Activated T-helper 9 cell treated with anti-CD3 and anti-CD28 coated beads, Interleukin-2, amount 50 U/mL, for 16 hours (primary cell): ENCODE measurements around the gene ERV3-1.
"Not testable (repeated sequence)": the region's sequence is repeated elsewhere in the genome, so short reads cannot be mapped to it uniquely, and the experiment has no call there.

ENCODE experiments used
- DNase-seq: peaks from one replicate; pipeline ENCODE4 v3.0.0-alpha.2; 2020; ENCODE audit warnings: low read depth

ERV3-1 gene

GRCh38 chr7:65001291-65001814 lies 5.1 kb downstream of the ERV3-1 start:
- DNase-seq = no peak

GRCh38 chr7:64999165-65000004 lies 7.1 kb downstream of the ERV3-1 start:
- DNase-seq = no peak

- DNase-seq = no peak
Observed at GRCh38 chr7:64998865-64999164, 7.7 kb downstream of the ERV3-1 start.

GRCh38 chr7:64997927-64998391 lies 8.5 kb downstream of the ERV3-1 start:
- DNase-seq = no peak

GRCh38 chr7:64997164-64997908 lies 9.2 kb downstream of the ERV3-1 start:
- DNase-seq = no peak

GRCh38 chr7:64996305-64996704 lies 10.2 kb downstream of the ERV3-1 start:
- DNase-seq = no peak

GRCh38 chr7:64993901-64994300 lies 12.6 kb downstream of the ERV3-1 start:
- DNase-seq = no peak

- DNase-seq = no peak
Observed at GRCh38 chr7:64992971-64993370, 13.5 kb downstream of the ERV3-1 start.

- no peak for DNase-seq
Observed at GRCh38 chr7:64990936-64991335, 15.6 kb downstream of the ERV3-1 start, which contains the start of gene ZNF117. ZNF117 (minus strand) TSS chr7:64991036.

GRCh38 chr7:64990216-64990615 lies 16.3 kb downstream of the ERV3-1 start:
- no peak for DNase-seq

- DNase-seq = no peak
Observed at GRCh38 chr7:64978497-64979203, 27.8 kb downstream of the ERV3-1 start.

GRCh38 chr7:64965594-64965993 lies 40.9 kb downstream of the ERV3-1 start:
- DNase-seq = no peak

- no peak for DNase-seq
Observed at GRCh38 chr7:64959072-64959747, 47.3 kb downstream of the ERV3-1 start.

- no peak for DNase-seq
Observed at GRCh38 chr7:64951250-64951848, 55.1 kb downstream of the ERV3-1 start.

GRCh38 chr7:64950673-64951072 lies 55.8 kb downstream of the ERV3-1 start:
- not testable (repeated sequence) for DNase-seq

GRCh38 chr7:64948774-64949173 lies 57.7 kb downstream of the ERV3-1 start:
- DNase-seq = not testable (repeated sequence)

GRCh38 chr7:64947252-64948000 lies 59.1 kb downstream of the ERV3-1 start:
- no peak for DNase-seq

GRCh38 chr7:64946772-64947171 lies 59.7 kb downstream of the ERV3-1 start:
- DNase-seq = no peak

GRCh38 chr7:64945503-64946175 lies 60.8 kb downstream of the ERV3-1 start:
- DNase-seq = no peak
